H1 (cell line): Measurements from ENCODE around the gene PIAS3. TPM values are rescaled to one million over a fixed set of nuclear protein-coding genes. Genes with fewer than 3 reads are reported as not detected.

Source experiments
- CTCF ChIA-PET: fragments of 300-600 bp; sonication (Branson Sonifier 250); formaldehyde crosslinking; loops from one replicate; lab custom pipeline; 2021; ENCODE audit not compliant: partially characterized antibody; lab: Charles Lee
- POLR2A ChIA-PET: fragments of 300-600 bp; sonication (Branson Sonifier 250); formaldehyde crosslinking; loops from one replicate; lab custom pipeline; 2021; ENCODE audit warnings: inconsistent platforms; ENCODE audit not compliant: partially characterized antibody; lab: Charles Lee
- DNase-seq, 2 experiments: peaks; one replicate each; pipeline versions ENCODE4 v3.0.0 to v3.0.0-alpha.2; 2010 to 2022; ENCODE audit warnings: low spot score in 2 of 2, low read depth in 1 of 2, mixed read lengths in 1 of 2
- FAIRE-seq: peaks from 2 replicates; lab custom pipeline; 2011; peaks lifted over from hg19 to GRCh38; lab: Jason Lieb, UNC
- H2AFZ ChIP-seq: 2 replicates; pipeline ENCODE4 v1.8.1; 2012; ENCODE audit warnings: low read length, inconsistent platforms
- H2AK5ac ChIP-seq: 2 replicates; pipeline ENCODE4 v1.6.1; 2013; ENCODE audit warnings: low read depth, low read length
- H2BK120ac ChIP-seq: replicated peaks from 2 replicates; pipeline ENCODE3; 2013; ENCODE audit warnings: low read depth, low read length, inconsistent platforms
- H2BK12ac ChIP-seq: 2 replicates; pipeline ENCODE4 v1.6.1; 2013; ENCODE audit warnings: low read depth, low read length
- H2BK15ac ChIP-seq: 2 replicates; pipeline ENCODE4 v1.6.1; 2013; ENCODE audit warnings: low read length
- H2BK20ac ChIP-seq: 2 replicates; pipeline ENCODE4 v1.6.1; 2013; ENCODE audit warnings: low read length
- H2BK5ac ChIP-seq: 2 replicates; pipeline ENCODE4 v1.6.1; 2013; ENCODE audit warnings: low read depth, low read length
- H3K14ac ChIP-seq: 2 replicates; pipeline ENCODE4 v1.6.1; 2013; ENCODE audit warnings: inconsistent platforms; ENCODE audit not compliant: insufficient read length
- H3K18ac ChIP-seq: 2 replicates; pipeline ENCODE4 v1.6.1; 2013; ENCODE audit warnings: low read length; ENCODE audit errors: extremely low read depth
- H3K23ac ChIP-seq: 2 replicates; pipeline ENCODE4 v1.6.1; 2013; ENCODE audit warnings: inconsistent platforms; ENCODE audit not compliant: insufficient read length
- H3K23me2 ChIP-seq: 2 replicates; pipeline ENCODE4 v1.6.1; 2013; ENCODE audit warnings: low read depth, low read length
- H3K27ac ChIP-seq: 2 replicates; pipeline ENCODE4 v1.6.1; 2011; ENCODE audit warnings: low read depth, low read length, inconsistent platforms
- H3K27me3 ChIP-seq, 4 experiments: replicated peaks in 1 of 4; 1 replicate in 1 of 4; 2 replicates in 3 of 4; pipeline versions ENCODE4 v1.6.1 to v1.8.1; 2011 to 2013; ENCODE audit warnings: low read length in 3 of 4, mild to moderate bottlenecking in 3 of 4, inconsistent platforms in 2 of 4, mixed read lengths in 2 of 4, moderate library complexity in 1 of 4; ENCODE audit not compliant: control insufficient read depth in 3 of 4, insufficient read depth in 3 of 4; ENCODE audit errors: extremely low read depth in 1 of 4
- H3K36me3 ChIP-seq, 4 experiments: 2 replicates each; pipeline versions ENCODE4 v1.6.1 to v1.8.1; 2011 to 2013; ENCODE audit warnings: mild to moderate bottlenecking in 4 of 4, low read length in 3 of 4, moderate library complexity in 2 of 4, control low read depth in 1 of 4, inconsistent platforms in 1 of 4; ENCODE audit not compliant: insufficient read depth in 4 of 4, control insufficient read depth in 2 of 4
- H3K4ac ChIP-seq: replicated peaks from 2 replicates; pipeline ENCODE3; 2013; ENCODE audit warnings: low read length, low read depth, mixed read lengths, inconsistent platforms; ENCODE audit not compliant: insufficient read length
- H3K4me1 ChIP-seq, 4 experiments: replicated peaks in 1 of 4; 1 replicate in 1 of 4; 2 replicates in 3 of 4; pipeline versions ENCODE4 v1.6.1 to v1.8.1; 2011 to 2013; ENCODE audit warnings: low read length in 3 of 4, inconsistent platforms in 2 of 4, mixed read lengths in 1 of 4; ENCODE audit not compliant: insufficient read depth in 4 of 4, control insufficient read depth in 3 of 4
- H3K4me2 ChIP-seq, 2 experiments: 2 replicates each; pipeline versions ENCODE4 v1.6.1 to v1.8.1; 2011 to 2013; ENCODE audit warnings: low read depth in 2 of 2, low read length in 2 of 2, control low read depth in 1 of 2, inconsistent platforms in 1 of 2, mild to moderate bottlenecking in 1 of 2; ENCODE audit not compliant: insufficient read depth in 1 of 2
- H3K4me3 ChIP-seq, 4 experiments: fragments of 200-600, 300-600 bp in 1 of 4; sonication (generic), shearing (Covaris generic), sonication (Bioruptor Twin) in 1 of 4; 2 replicates each; pipeline versions ENCODE4 v1.5.1 to v1.8.1; 2011 to 2016; ENCODE audit warnings: low read length in 4 of 4, low read depth in 3 of 4, control low read depth in 2 of 4, inconsistent platforms in 2 of 4, mild to moderate bottlenecking in 2 of 4, mixed read lengths in 1 of 4, moderate library complexity in 1 of 4; ENCODE audit not compliant: insufficient read depth in 2 of 4; ENCODE audit errors: extremely low read depth in 1 of 4
- H3K56ac ChIP-seq: replicated peaks from 2 replicates; pipeline ENCODE3; 2013; ENCODE audit warnings: low read depth, mild to moderate bottlenecking, mixed read lengths, low read length, inconsistent platforms; ENCODE audit not compliant: insufficient read length
- H3K79me1 ChIP-seq: 2 replicates; pipeline ENCODE4 v1.6.1; 2013; ENCODE audit warnings: low read depth, low read length, control low read depth
- H3K79me2 ChIP-seq, 2 experiments: 2 replicates each; pipeline versions ENCODE4 v1.6.1 to v1.8.1; 2012 to 2013; ENCODE audit warnings: low read length in 2 of 2, mild to moderate bottlenecking in 2 of 2, inconsistent platforms in 1 of 2; ENCODE audit not compliant: insufficient read depth in 2 of 2, control insufficient read depth in 1 of 2
- H3K9ac ChIP-seq, 4 experiments: replicated peaks in 1 of 4; 1 replicate in 1 of 4; 2 replicates in 3 of 4; pipeline versions ENCODE4 v1.6.1 to v1.8.1; 2011 to 2013; ENCODE audit warnings: low read depth in 3 of 4, low read length in 3 of 4, control low read depth in 2 of 4, mild to moderate bottlenecking in 2 of 4, moderate library complexity in 2 of 4, inconsistent platforms in 1 of 4; ENCODE audit errors: extremely low read depth in 1 of 4
- H3K9me3 ChIP-seq, 2 experiments: 2 replicates each; pipeline versions ENCODE4 v1.6.1 to v1.8.1; 2012 to 2013; ENCODE audit warnings: mild to moderate bottlenecking in 2 of 2, moderate library complexity in 2 of 2, control low read depth in 1 of 2, inconsistent platforms in 1 of 2, low read depth in 1 of 2, low read length in 1 of 2, mixed read lengths in 1 of 2; ENCODE audit not compliant: insufficient read depth in 2 of 2
- H4K20me1 ChIP-seq, 2 experiments: replicated peaks in 1 of 2; 2 replicates each; pipeline versions ENCODE3 to v1.8.1; 2011 to 2013; ENCODE audit warnings: inconsistent platforms in 2 of 2, low read length in 2 of 2, mild to moderate bottlenecking in 1 of 2; ENCODE audit not compliant: insufficient read depth in 2 of 2, control insufficient read depth in 1 of 2
- H4K5ac ChIP-seq: 2 replicates; pipeline ENCODE4 v1.6.1; 2013; ENCODE audit warnings: low read length, low read depth, mixed read lengths, inconsistent platforms; ENCODE audit not compliant: insufficient read length
- H4K8ac ChIP-seq: 2 replicates; pipeline ENCODE4 v1.8.0; 2013; ENCODE audit warnings: mild to moderate bottlenecking, moderate library complexity, low read length, inconsistent platforms; ENCODE audit not compliant: insufficient read depth; ENCODE audit errors: extremely low read depth
- H4K91ac ChIP-seq: replicated peaks from 2 replicates; pipeline ENCODE3; 2013; ENCODE audit warnings: low read length, mixed read lengths, inconsistent platforms; ENCODE audit not compliant: insufficient read length
- CHD2 ChIP-seq: IDR thresholded peaks from 2 replicates; pipeline ENCODE4 v1.6.1; 2012; ENCODE audit warnings: low read length, improper control_type of control experiment
- EGR1 ChIP-seq: IDR thresholded peaks from 2 replicates; pipeline ENCODE4 v1.6.1; 2011; ENCODE audit warnings: low read depth, low read length, borderline replicate concordance
- EP300 ChIP-seq, 2 experiments: IDR thresholded peaks; 1 replicate in 1 of 2; 2 replicates in 1 of 2; pipeline ENCODE4 v1.6.1; 2011 to 2012; ENCODE audit warnings: low read depth in 2 of 2, low read length in 2 of 2, mild to moderate bottlenecking in 2 of 2, borderline replicate concordance in 1 of 2, inconsistent platforms in 1 of 2, moderate library complexity in 1 of 2
- HDAC6 ChIP-seq: IDR thresholded peaks from one replicate; pipeline ENCODE4 v1.7.1; 2012; ENCODE audit warnings: low read depth, mild to moderate bottlenecking, inconsistent platforms, low read length, moderate library complexity
- PHF8 ChIP-seq: fragments of 200-600 bp; sonication (generic); conservative IDR thresholded peaks from 2 replicates; pipeline ENCODE4 v1.7.1; 2012; ENCODE audit warnings: low read depth, mild to moderate bottlenecking, inconsistent platforms, low read length, moderate library complexity
- RBBP5 ChIP-seq: IDR thresholded peaks from 2 replicates; pipeline ENCODE4 v1.7.1; 2012; ENCODE audit warnings: low read depth, mild to moderate bottlenecking, inconsistent platforms, low read length, moderate library complexity, borderline replicate concordance
- SIX5 ChIP-seq: IDR thresholded peaks from 2 replicates; pipeline ENCODE4 v1.6.1; 2011; ENCODE audit warnings: mild to moderate bottlenecking, low read depth, low read length
- WGBS, 2 experiments: shearing (Covaris generic) in 1 of 2; methylation state at CpG; one replicate each; pipeline versions ENCODE4 v1.1.6 to v1.1.7; 2013 to 2015; ENCODE audit warnings: low lambda C conversion rate in 2 of 2, mixed read lengths in 2 of 2, inconsistent platforms in 1 of 2, low coverage in 1 of 2, missing lambda C conversion rate in 1 of 2; ENCODE audit not compliant: insufficient replicate concordance in 2 of 2, insufficient coverage in 1 of 2, insufficient read length in 1 of 2; ENCODE audit errors: extremely low coverage in 1 of 2, missing lambda C conversion rate in 1 of 2; 5-methylcytosine and 5-hydroxymethylcytosine counted together
- polyA plus RNA-seq, 7 experiments: library from polyadenylated mRNA; depleted of rRNA in 3 of 7; stranded (reverse) in 5 of 7; unstranded in 2 of 7; fragments of >200 nt in 5 of 7; fragments of 200-250 nt in 2 of 7; gene quantifications; 1 replicate in 5 of 7; 2 replicates in 1 of 7; 4 replicates in 1 of 7; pipeline versions ENCODE4 v1.2.1 to v1.2.3, GENCODE V29; 2011 to 2013; ENCODE audit warnings: missing spikeins in 2 of 7, mixed read lengths in 2 of 7
- total RNA-seq: library from RNA; stranded (reverse); fragmentation: NEBNext Ultra II Directional; extraction: Animal tissue kit (Norgen Biotek cat#: 25700); gene quantifications from 2 replicates; pipeline ENCODE4 v1.2.1, GENCODE V29; 2021

Gene PIAS3
- total and polyA plus RNA-seq, 2 of the 8 experiments (the other 6 are each of a cell fraction or from before 2014, with no cell fraction given): 36.7 to 49.9 TPM

- Histone ChIP-seq H3K79me2 (no peaks in the 10 kb centered on the region), H3K27ac (no peak overlapping the region), H3K79me1 (no peaks in the 10 kb centered on the region), H3K36me3 (peaks cover 0 to 7% (median 0%) of the 10 kb centered on the region in 4 experiments; a peak in 1 of 8 replicates), H3K9ac (no peak overlapping the region), H4K8ac (no peak overlapping the region), H2BK5ac (no peak overlapping the region), H3K23me2 (peaks cover 2% of the 10 kb centered on the region), H2BK12ac (no peak overlapping the region), H4K91ac (no peak overlapping the region), H2BK120ac (no peak overlapping the region)
- WGBS, 2 experiments: 74% methylated on average over 10 of the region's 10 CpGs; no CpG with 5 or more reads in 1 of the 2 experiments
- DNase-seq (no peak), FAIRE-seq (no peak)
- POLR2A ChIA-PET: interaction anchor here (0.9 to 1.2 kb wide), 2 partner anchors 49 to 145 kb away, joined by 3 read pairs; partner anchors contain the start of gene PIAS3
- TF ChIP-seq RBBP5 (no peak), EGR1 (no peak), PHF8 (no peak), CHD2 (no peak), EP300 (IDR thresholded peaks at IDR 0.05; ENCODE audit: borderline replicate concordance in 1 of 2, low read depth in 2 of 2, low read length in 2 of 2) (no peak), HDAC6 (no peak), SIX5 (no peak)
- TF ChIP-seq, all 59 proteins: peak for 0
- H3K4ac ChIP-seq: no peak overlapping the region
- H3K18ac ChIP-seq: no peak overlapping the region
- no peak overlapping the region for H3K23ac ChIP-seq
- no peak overlapping the region for H4K5ac ChIP-seq
- H3K56ac ChIP-seq: no peak overlapping the region
- no peaks in the 10 kb centered on the region for H4K20me1 ChIP-seq
- no peak overlapping the region for H3K4me2 ChIP-seq
- no peak overlapping the region for H2AK5ac ChIP-seq
- peaks cover 0 to 3% (median 0%) of the 10 kb centered on the region in 4 experiments; a peak in 2 of 7 replicates for H3K4me1 ChIP-seq
- H3K4me3 ChIP-seq: no peak overlapping the region
- H2BK20ac ChIP-seq: no peak overlapping the region
- H2AFZ ChIP-seq: no peak overlapping the region
- no peaks in the 10 kb centered on the region for H3K9me3 ChIP-seq
- H3K27me3 ChIP-seq: no peaks in the 10 kb centered on the region
- CTCF ChIA-PET: interaction anchor here (0.7 to 15.9 kb wide), 12 partner anchors 8 to 99 kb away, joined by 3 to 146 read pairs (median 4); partner anchors contain the start of genes ANKRD35, NUDT17, PEX11B and PIAS3
- no peak overlapping the region for H3K14ac ChIP-seq
- H2BK15ac ChIP-seq: no peak overlapping the region
These were observed 48.3 kb upstream of the PIAS3 start for GRCh38 chr1:145906954-145907753.
